HG03378 (cell line): ENCODE results near the gene PTPRG.

ENCODE experiments used
- ATAC-seq: cut with Tn5 transposase; IDR thresholded peaks from one replicate; pipeline ENCODE4 v1.9.1; 2021; ENCODE audit warnings: mild to moderate bottlenecking, moderate library complexity; ENCODE audit not compliant: unreplicated experiment

The PTPRG gene

GRCh38 chr3:62238431-62238830 is 677.1 kb downstream of the PTPRG start:
- ATAC-seq, result no peak

- ATAC-seq, result no peak
These were observed 679.9 kb downstream of the PTPRG start for GRCh38 chr3:62241279-62241678.

GRCh38 chr3:62242831-62243509 is 681.6 kb downstream of the PTPRG start:
- no peak for ATAC-seq

GRCh38 chr3:62246094-62246493 is 684.7 kb downstream of the PTPRG start:
- ATAC-seq, result no peak

GRCh38 chr3:62246985-62247384 is 685.6 kb downstream of the PTPRG start:
- no peak for ATAC-seq

GRCh38 chr3:62248734-62249483 is 687.5 kb downstream of the PTPRG start:
- ATAC-seq, result no peak

GRCh38 chr3:62249484-62249776 is 688.1 kb downstream of the PTPRG start:
- ATAC-seq, result no peak

GRCh38 chr3:62249855-62250543 is 688.6 kb downstream of the PTPRG start:
- no peak for ATAC-seq

GRCh38 chr3:62252438-62253157 is 691.2 kb downstream of the PTPRG start:
- ATAC-seq, result no peak

GRCh38 chr3:62253971-62254370 is 692.6 kb downstream of the PTPRG start:
- ATAC-seq, result no peak

- no peak for ATAC-seq
These were observed 694.4 kb downstream of the PTPRG start for GRCh38 chr3:62255758-62256157.

- ATAC-seq, result no peak
These were observed 698.6 kb downstream of the PTPRG start for GRCh38 chr3:62259924-62260323.

GRCh38 chr3:62260655-62261054 is 699.3 kb downstream of the PTPRG start:
- no peak for ATAC-seq

- no peak for ATAC-seq
These were observed 699.8 kb downstream of the PTPRG start for GRCh38 chr3:62261121-62261520.

- ATAC-seq, result no peak
These were observed 700.4 kb downstream of the PTPRG start for GRCh38 chr3:62261736-62262135.

- ATAC-seq, result no peak
These were observed 704.2 kb downstream of the PTPRG start for GRCh38 chr3:62265528-62265927.

- ATAC-seq, result no peak
These were observed 705.4 kb downstream of the PTPRG start for GRCh38 chr3:62266668-62267283.

- no peak for ATAC-seq
These were observed 715.3 kb downstream of the PTPRG start for GRCh38 chr3:62276658-62277180.

- no peak for ATAC-seq
These were observed 716.1 kb downstream of the PTPRG start for GRCh38 chr3:62277450-62277849.

- no peak for ATAC-seq
These were observed 716.6 kb downstream of the PTPRG start for GRCh38 chr3:62277986-62278385.

- ATAC-seq, result no peak
These were observed 720.4 kb downstream of the PTPRG start for GRCh38 chr3:62281726-62282125.
